Measurements from ENCODE around the gene SIRPA. TPM values are rescaled to one million over a fixed set of nuclear protein-coding genes. Genes with fewer than 3 reads are reported as not detected.

Gene SIRPA
- total and polyA plus RNA-seq, 2 experiments from 2014 or later = 16.0 to 18.6 TPM

GRCh38 chr20:1861347-1861976, 33.7 kb upstream of the SIRPA start:
- Histone ChIP-seq H3K4me3 (no peak overlapping the region), H3K27ac (peak overlapping the region; percentile 30), H3K79me2 (no peaks in the 10 kb centered on the region), H3K4me1 (ENCODE audit: insufficient read depth) (no peaks in the 10 kb centered on the region), H4K20me1 (ENCODE audit: insufficient read depth, poor library complexity, severe bottlenecking) (no peaks in the 10 kb centered on the region), H3K36me3 (replicated peaks; ENCODE audit: insufficient read depth, low read depth) (no peaks in the 10 kb centered on the region), H3K9me3 (ENCODE audit: low read depth) (no peaks in the 10 kb centered on the region), H3K27me3 (no peaks in the 10 kb centered on the region), H3K9me2 (replicated peaks; ENCODE audit: insufficient read depth) (no peaks in the 10 kb centered on the region), H3K4me2 (no peak overlapping the region), H2AFZ (no peak overlapping the region)
- TF ChIP-seq EZH2 (IDR thresholded peaks at IDR 0.05; ENCODE audit: borderline replicate concordance) (no peak), EZH2phosphoT487 (IDR thresholded peaks at IDR 0.05; ENCODE audit: low read depth, severe bottlenecking, unreplicated experiment) (no peak), CTCF (IDR thresholded peaks at IDR 0.05; ENCODE audit: poor library complexity) (no peak)
- WGBS (ENCODE audit: low lambda C conversion rate, missing lambda C conversion rate) = 59% methylated on average over 13 of the region's 13 CpGs
- DNase-seq (ENCODE audit: low spot score) = no peak

GRCh38 chr20:1861996-1862662, 33.1 kb upstream of the SIRPA start:
- Histone ChIP-seq H3K36me3 (replicated peaks; ENCODE audit: insufficient read depth, low read depth) (no peaks in the 10 kb centered on the region), H3K4me2 (no peak overlapping the region), H3K9me2 (replicated peaks; ENCODE audit: insufficient read depth) (no peaks in the 10 kb centered on the region), H3K4me3 (no peak overlapping the region), H3K9me3 (ENCODE audit: low read depth) (no peaks in the 10 kb centered on the region), H3K79me2 (no peaks in the 10 kb centered on the region), H4K20me1 (ENCODE audit: insufficient read depth, poor library complexity, severe bottlenecking) (no peaks in the 10 kb centered on the region), H3K4me1 (ENCODE audit: insufficient read depth) (no peaks in the 10 kb centered on the region), H3K27ac (peak overlapping the region; percentile 30), H2AFZ (no peak overlapping the region), H3K27me3 (no peaks in the 10 kb centered on the region)
- WGBS (ENCODE audit: low lambda C conversion rate, missing lambda C conversion rate) = 85% methylated on average over 8 of the region's 8 CpGs
- no peak for DNase-seq (ENCODE audit: low spot score)
- TF ChIP-seq CTCF (IDR thresholded peaks at IDR 0.05; ENCODE audit: poor library complexity) = no peak
- TF ChIP-seq EZH2 (IDR thresholded peaks at IDR 0.05; ENCODE audit: borderline replicate concordance) = no peak
- no peak for TF ChIP-seq EZH2phosphoT487 (IDR thresholded peaks at IDR 0.05; ENCODE audit: low read depth, severe bottlenecking, unreplicated experiment)

GRCh38 chr20:1862663-1863053, 32.5 kb upstream of the SIRPA start:
- no peak for TF ChIP-seq CTCF (IDR thresholded peaks at IDR 0.05; ENCODE audit: poor library complexity)
- TF ChIP-seq EZH2phosphoT487 (IDR thresholded peaks at IDR 0.05; ENCODE audit: low read depth, severe bottlenecking, unreplicated experiment) = no peak
- no peak for TF ChIP-seq EZH2 (IDR thresholded peaks at IDR 0.05; ENCODE audit: borderline replicate concordance)
- no peak for DNase-seq (ENCODE audit: low spot score)
- Histone ChIP-seq H3K4me3 (no peak overlapping the region), H4K20me1 (ENCODE audit: insufficient read depth, poor library complexity, severe bottlenecking) (no peaks in the 10 kb centered on the region), H3K79me2 (no peaks in the 10 kb centered on the region), H2AFZ (no peak overlapping the region), H3K9me2 (replicated peaks; ENCODE audit: insufficient read depth) (no peaks in the 10 kb centered on the region), H3K27me3 (no peaks in the 10 kb centered on the region), H3K27ac (no peak overlapping the region), H3K4me1 (ENCODE audit: insufficient read depth) (no peaks in the 10 kb centered on the region), H3K9me3 (ENCODE audit: low read depth) (no peaks in the 10 kb centered on the region), H3K36me3 (replicated peaks; ENCODE audit: insufficient read depth, low read depth) (no peaks in the 10 kb centered on the region), H3K4me2 (no peak overlapping the region)
- WGBS (ENCODE audit: low lambda C conversion rate, missing lambda C conversion rate) = 97% methylated on average over 4 of the region's 4 CpGs
